Ectodermal cell (in vitro differentiated cells): ENCODE results near the gene GPR137C.

Experiments used
- H3K27ac ChIP-seq: 2 replicates; pipeline ENCODE4 v1.7.0; 2013; ENCODE audit warnings: mild to moderate bottlenecking, low read depth, low read length; ENCODE audit not compliant: insufficient read depth, poor library complexity, severe bottlenecking
- H3K27me3 ChIP-seq: 2 replicates; pipeline ENCODE4 v1.7.0; 2013; ENCODE audit warnings: mild to moderate bottlenecking, low read length; ENCODE audit not compliant: insufficient read depth, control insufficient read depth, poor library complexity, severe bottlenecking
- H3K36me3 ChIP-seq: one replicate; pipeline ENCODE4 v1.7.0; 2013; ENCODE audit warnings: low read length; ENCODE audit not compliant: control insufficient read depth, insufficient read depth
- H3K4me1 ChIP-seq: one replicate; pipeline ENCODE4 v1.7.0; 2013; ENCODE audit warnings: low read length; ENCODE audit not compliant: control insufficient read depth, insufficient read depth
- H3K4me3 ChIP-seq: 2 replicates; pipeline ENCODE4 v1.7.0; 2013; ENCODE audit warnings: low read depth, low read length, control low read depth; ENCODE audit not compliant: insufficient read depth
- H3K9me3 ChIP-seq: 2 replicates; pipeline ENCODE4 v1.7.0; 2013; ENCODE audit warnings: mild to moderate bottlenecking, low read length, moderate library complexity; ENCODE audit not compliant: control insufficient read depth
- WGBS, 2 experiments: methylation state at CpG; one replicate each; pipeline ENCODE4 v1.1.7; 2013; ENCODE audit warnings: missing lambda C conversion rate in 2 of 2; 5-methylcytosine and 5-hydroxymethylcytosine counted together

GPR137C gene

DNA sequence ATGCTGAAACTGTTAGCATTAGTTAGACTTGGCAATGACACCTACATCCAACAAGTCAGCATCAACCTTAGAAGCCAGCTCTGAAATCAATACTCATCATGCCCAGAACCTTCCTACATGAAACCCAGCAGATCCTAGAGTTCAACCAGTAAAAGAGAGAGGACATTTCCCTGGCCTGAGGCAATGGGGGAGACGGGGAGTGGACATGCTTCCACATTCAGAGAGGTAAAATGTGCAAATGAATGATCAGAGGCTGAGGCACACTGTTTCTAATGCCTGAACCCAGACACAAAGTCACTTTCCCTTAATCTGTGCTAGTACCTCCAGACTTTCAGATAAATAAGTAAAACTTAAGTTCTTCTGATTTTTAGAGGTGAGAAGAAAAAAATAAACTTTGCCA is 108.2 kb downstream of the GPR137C start:
- Histone ChIP-seq H3K36me3 (peaks cover 7% of the 10 kb centered on the region), H3K4me1 (peaks cover 3% of the 10 kb centered on the region), H3K4me3 (no peak overlapping the region), H3K27me3 (no peaks in the 10 kb centered on the region), H3K27ac (no peak overlapping the region), H3K9me3 (no peaks in the 10 kb centered on the region)
- WGBS, 2 experiments, result 86 to 89% methylated on average over 1 of the region's 1 CpG

DNA sequence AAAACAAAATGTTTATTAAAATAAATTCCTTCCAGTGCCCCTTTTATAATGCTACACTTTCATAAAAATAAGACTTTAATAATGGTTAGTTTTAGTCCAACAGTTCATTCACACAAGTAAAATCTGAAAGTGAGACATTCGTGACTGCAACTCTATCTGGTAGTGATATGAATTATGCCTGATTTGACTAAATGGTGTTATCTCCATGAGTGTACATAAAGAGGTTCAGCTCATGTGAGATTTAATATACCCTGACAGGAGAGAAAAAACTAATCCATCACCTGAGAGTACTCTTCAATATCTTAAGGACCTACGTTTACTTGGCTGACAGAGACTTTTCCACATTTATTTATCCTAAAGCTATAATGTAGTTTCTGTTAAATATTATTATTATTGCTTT is 108.7 kb downstream of the GPR137C start:
- WGBS, 2 experiments, result 95 to 100% methylated on average over 1 of the region's 2 CpGs
- Histone ChIP-seq H3K9me3 (no peaks in the 10 kb centered on the region), H3K4me3 (no peak overlapping the region), H3K27ac (no peak overlapping the region), H3K27me3 (no peaks in the 10 kb centered on the region), H3K4me1 (peaks cover 3% of the 10 kb centered on the region), H3K36me3 (peaks cover 7% of the 10 kb centered on the region)

GRCh38 chr14:52663850-52664249 is 111.2 kb downstream of the GPR137C start:
- Histone ChIP-seq H3K27me3 (no peaks in the 10 kb centered on the region), H3K9me3 (no peaks in the 10 kb centered on the region), H3K4me3 (no peak overlapping the region), H3K4me1 (peaks cover 3% of the 10 kb centered on the region), H3K27ac (no peak overlapping the region), H3K36me3 (peaks cover 7% of the 10 kb centered on the region)
- WGBS, 2 experiments, result no CpG with 5 or more reads among the region's 2 CpGs

GRCh38 chr14:52678591-52678990 is 126.0 kb downstream of the GPR137C start:
- Histone ChIP-seq H3K27me3 (no peaks in the 10 kb centered on the region), H3K27ac (no peak overlapping the region), H3K36me3 (no peaks in the 10 kb centered on the region), H3K9me3 (no peaks in the 10 kb centered on the region), H3K4me1 (no peaks in the 10 kb centered on the region), H3K4me3 (no peak overlapping the region)
- WGBS, 2 experiments, result 97 to 98% methylated on average over 2 of the region's 2 CpGs

DNA sequence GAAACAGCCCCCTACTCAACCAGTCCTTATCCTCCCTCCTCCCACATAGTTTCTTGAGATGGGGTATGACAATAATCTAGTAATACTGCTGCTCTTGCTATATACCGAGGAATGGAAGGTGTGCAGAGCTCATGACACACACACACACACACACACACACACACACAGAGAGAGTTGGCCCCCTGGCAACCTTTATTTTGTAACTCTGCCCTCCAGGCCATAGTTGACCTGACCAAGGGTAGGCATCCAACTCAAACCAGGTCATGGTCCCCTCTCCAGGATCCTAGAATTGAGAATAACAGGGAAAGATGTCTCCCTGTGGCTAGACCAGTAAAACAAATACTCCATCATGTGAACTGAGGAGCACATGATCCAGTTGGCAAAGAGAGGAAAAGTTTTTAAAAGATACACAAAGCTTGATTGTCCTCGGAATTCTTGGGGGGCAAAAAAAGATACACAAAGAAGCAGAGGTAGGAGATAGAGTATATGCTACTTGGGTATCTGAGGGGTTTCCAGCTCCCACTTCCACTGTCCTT is 131.4 kb downstream of the GPR137C start:
- H3K4me3 ChIP-seq, result no peak overlapping the region
- H3K9me3 ChIP-seq, result no peaks in the 10 kb centered on the region
- 90 to 95% methylated on average over 2 of the region's 2 CpGs for WGBS, 2 experiments
- no peaks in the 10 kb centered on the region for H3K36me3 ChIP-seq
- H3K27me3 ChIP-seq, result no peaks in the 10 kb centered on the region
- no peaks in the 10 kb centered on the region for H3K4me1 ChIP-seq
- H3K27ac ChIP-seq, result no peak overlapping the region

DNA sequence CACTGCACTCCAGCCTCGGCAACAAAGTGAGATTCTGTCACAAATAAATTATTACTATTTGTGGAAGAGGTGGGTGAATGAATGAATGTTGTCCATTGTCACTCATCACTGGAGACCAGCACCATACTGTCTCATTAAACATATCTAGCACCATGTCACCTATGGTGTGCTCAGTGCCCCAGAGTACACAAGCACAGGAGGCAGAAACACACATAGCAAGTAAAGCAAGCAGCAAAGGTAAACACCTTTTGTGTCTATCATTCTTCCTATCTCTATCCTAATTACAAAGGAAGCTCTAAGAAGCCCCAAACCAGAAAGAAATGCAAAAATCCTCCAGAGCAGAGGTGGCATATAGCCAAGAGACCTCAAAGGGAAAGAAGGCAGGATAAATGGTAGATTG is 133.5 kb downstream of the GPR137C start:
- WGBS, 2 experiments, result 100% methylated on average over 1 of the region's 1 CpG
- no peak overlapping the region for H3K27ac ChIP-seq
- H3K36me3 ChIP-seq, result no peaks in the 10 kb centered on the region
- no peaks in the 10 kb centered on the region for H3K4me1 ChIP-seq
- no peaks in the 10 kb centered on the region for H3K27me3 ChIP-seq
- no peak overlapping the region for H3K4me3 ChIP-seq
- H3K9me3 ChIP-seq, result no peaks in the 10 kb centered on the region
